ES-I3 (cell line): Measurements from ENCODE around the gene RNF25.
A peak's percentile ranks its signal among the peaks of the same experiment; 100 is the strongest.

ENCODE experiments used
- H3K36me3 ChIP-seq: 2 replicates; pipeline ENCODE4 v1.6.1; 2013; ENCODE audit warnings: mild to moderate bottlenecking, low read length, control low read depth, moderate library complexity; ENCODE audit not compliant: insufficient read depth
- H3K4me1 ChIP-seq: 2 replicates; pipeline ENCODE4 v1.6.1; 2013; ENCODE audit warnings: mild to moderate bottlenecking, control low read depth, low read length; ENCODE audit not compliant: insufficient read depth
- H3K9ac ChIP-seq: 2 replicates; pipeline ENCODE4 v1.6.1; 2013; ENCODE audit warnings: low read depth, mild to moderate bottlenecking, low read length, moderate library complexity
- H3K9me3 ChIP-seq: 2 replicates; pipeline ENCODE4 v1.6.1; 2013; ENCODE audit warnings: mild to moderate bottlenecking, low read length, moderate library complexity; ENCODE audit not compliant: control insufficient read depth, insufficient read depth

Gene RNF25

GRCh38 chr2:218671654-218672566, at the start of gene RNF25, which contains the start of gene STK36:
RNF25 (minus strand) TSS chr2:218672002; CDS start chr2:218671970, 32 bp downstream.
STK36 (plus strand) TSS chr2:218672086; CDS start chr2:218672830, 744 bp downstream.
- no peaks in the 10 kb centered on the region for H3K9me3 ChIP-seq
- peak within 1 kb of the TSS; percentile 82 for H3K9ac ChIP-seq
- H3K36me3 ChIP-seq, result peaks cover 4% of the 10 kb centered on the region
- no peaks in the 10 kb centered on the region for H3K4me1 ChIP-seq

- Histone ChIP-seq H3K36me3 (0 out of 2 replicates have a peak, but pooled peaks cover 3% of the 10 kb centered on the region), H3K9me3 (peaks cover 10% of the 10 kb centered on the region), H3K4me1 (peaks cover 14% of the 10 kb centered on the region)
Observed at GRCh38 chr2:218721488-218721887, 49.7 kb upstream of the RNF25 start.

GRCh38 chr2:218720048-218721041, 48.5 kb upstream of the RNF25 start:
- Histone ChIP-seq H3K9me3 (peaks cover 2% of the 10 kb centered on the region; the same call in 1 of the 2 replicates), H3K4me1 (peaks cover 14% of the 10 kb centered on the region), H3K9ac (no peak overlapping the region), H3K36me3 (peaks cover 7% of the 10 kb centered on the region; the same call in 1 of the 2 replicates)

More at GRCh38 chr2:218721488-218721887, 49.7 kb upstream of the RNF25 start:
- no peak overlapping the region for H3K9ac ChIP-seq

GRCh38 chr2:218719457-218719856, 47.7 kb upstream of the RNF25 start:
- Histone ChIP-seq H3K36me3 (peaks cover 10% of the 10 kb centered on the region; the same call in 1 of the 2 replicates), H3K4me1 (peaks cover 14% of the 10 kb centered on the region), H3K9ac (no peak overlapping the region), H3K9me3 (peaks cover 1% of the 10 kb centered on the region; the same call in 1 of the 2 replicates)

- peaks cover 10% of the 10 kb centered on the region; the same call in 1 of the 2 replicates for H3K36me3 ChIP-seq
- peaks cover 14% of the 10 kb centered on the region for H3K4me1 ChIP-seq
- H3K9ac ChIP-seq, result no peak overlapping the region
- no peaks in the 10 kb centered on the region for H3K9me3 ChIP-seq
Observed at GRCh38 chr2:218718058-218718457, 46.3 kb upstream of the RNF25 start.

GRCh38 chr2:218717262-218717661, 45.5 kb upstream of the RNF25 start:
- Histone ChIP-seq H3K36me3 (peaks cover 10% of the 10 kb centered on the region; the same call in 1 of the 2 replicates), H3K4me1 (peaks cover 14% of the 10 kb centered on the region), H3K9me3 (no peaks in the 10 kb centered on the region), H3K9ac (no peak overlapping the region)

- Histone ChIP-seq H3K9ac (no peak overlapping the region), H3K9me3 (no peaks in the 10 kb centered on the region), H3K4me1 (peaks cover 18% of the 10 kb centered on the region), H3K36me3 (peaks cover 10% of the 10 kb centered on the region; the same call in 1 of the 2 replicates)
Observed at GRCh38 chr2:218716070-218716469, 44.3 kb upstream of the RNF25 start.

- peaks cover 10% of the 10 kb centered on the region; the same call in 1 of the 2 replicates for H3K4me1 ChIP-seq
- no peaks in the 10 kb centered on the region for H3K9me3 ChIP-seq
- H3K36me3 ChIP-seq, result peaks cover 10% of the 10 kb centered on the region; the same call in 1 of the 2 replicates
- H3K9ac ChIP-seq, result no peak overlapping the region
Observed at GRCh38 chr2:218713922-218714321, 42.1 kb upstream of the RNF25 start.

- Histone ChIP-seq H3K9ac (peak overlapping the region; percentile 71), H3K9me3 (no peaks in the 10 kb centered on the region), H3K4me1 (peaks cover 4% of the 10 kb centered on the region; the same call in 1 of the 2 replicates), H3K36me3 (peaks cover 6% of the 10 kb centered on the region; the same call in 1 of the 2 replicates)
Observed at GRCh38 chr2:218711550-218711929, 39.7 kb upstream of the RNF25 start.

- H3K4me1 ChIP-seq, result peaks cover 4% of the 10 kb centered on the region; the same call in 1 of the 2 replicates
- H3K36me3 ChIP-seq, result peaks cover 4% of the 10 kb centered on the region; the same call in 1 of the 2 replicates
- H3K9ac ChIP-seq, result peak within 1 kb of the TSS; percentile 71
- H3K9me3 ChIP-seq, result no peaks in the 10 kb centered on the region
Observed at GRCh38 chr2:218710687-218711549, 39.1 kb upstream of the RNF25 start, which contains the start of gene TTLL4. TTLL4 (plus strand) TSS chr2:218710835; CDS start chr2:218737677, 26,842 bp downstream.

- peaks cover 2% of the 10 kb centered on the region; the same call in 1 of the 2 replicates for H3K36me3 ChIP-seq
- H3K9me3 ChIP-seq, result no peaks in the 10 kb centered on the region
- H3K4me1 ChIP-seq, result peaks cover 4% of the 10 kb centered on the region; the same call in 1 of the 2 replicates
- H3K9ac ChIP-seq, result peak overlapping the region; percentile 71; the same call in 1 of the 2 replicates
Observed at GRCh38 chr2:218710334-218710686, 38.5 kb upstream of the RNF25 start.

GRCh38 chr2:218709908-218710307, 38.1 kb upstream of the RNF25 start:
- H3K4me1 ChIP-seq, result peaks cover 4% of the 10 kb centered on the region; the same call in 1 of the 2 replicates
- H3K9me3 ChIP-seq, result no peaks in the 10 kb centered on the region
- H3K9ac ChIP-seq, result peak overlapping the region; percentile 71; the same call in 1 of the 2 replicates

GRCh38 chr2:218708086-218708485, 36.3 kb upstream of the RNF25 start:
- Histone ChIP-seq H3K9me3 (no peaks in the 10 kb centered on the region), H3K36me3 (no peaks in the 10 kb centered on the region), H3K4me1 (peaks cover 4% of the 10 kb centered on the region; the same call in 1 of the 2 replicates), H3K9ac (no peak overlapping the region)

More at GRCh38 chr2:218709908-218710307, 38.1 kb upstream of the RNF25 start:
- H3K36me3 ChIP-seq, result no peaks in the 10 kb centered on the region
